Suprapubic skin (tissue), 3 donors: ENCODE results near the gene SUMF1.

Source experiments
- EP300 ChIP-seq: sonication (generic); formaldehyde crosslinking; IDR thresholded peaks from one replicate; pipeline ENCODE4 v1.6.1; 2017; ENCODE audit warnings: antibody characterized with exemption
- POLR2A ChIP-seq, 2 donors: fragments of 450-650 bp; IDR thresholded peaks; one replicate each; pipeline ENCODE4 v1.6.1; 2017; ENCODE audit warnings: antibody characterized with exemption in 2 of 2, mild to moderate bottlenecking in 2 of 2, moderate library complexity in 2 of 2
- TF ChIP-seq, protein P1 (sequence below), 2 donors: fragments of 200-600 bp in 1 of 2; fragments of 450-650 bp in 1 of 2; sonication (generic) in 1 of 2; IDR thresholded peaks; one replicate each; pipeline ENCODE4 v1.5.1; 2016 to 2019; ENCODE audit warnings: antibody characterized with exemption in 2 of 2, mild to moderate bottlenecking in 1 of 2, moderate library complexity in 1 of 2

- TF ChIP-seq, protein P1, sequence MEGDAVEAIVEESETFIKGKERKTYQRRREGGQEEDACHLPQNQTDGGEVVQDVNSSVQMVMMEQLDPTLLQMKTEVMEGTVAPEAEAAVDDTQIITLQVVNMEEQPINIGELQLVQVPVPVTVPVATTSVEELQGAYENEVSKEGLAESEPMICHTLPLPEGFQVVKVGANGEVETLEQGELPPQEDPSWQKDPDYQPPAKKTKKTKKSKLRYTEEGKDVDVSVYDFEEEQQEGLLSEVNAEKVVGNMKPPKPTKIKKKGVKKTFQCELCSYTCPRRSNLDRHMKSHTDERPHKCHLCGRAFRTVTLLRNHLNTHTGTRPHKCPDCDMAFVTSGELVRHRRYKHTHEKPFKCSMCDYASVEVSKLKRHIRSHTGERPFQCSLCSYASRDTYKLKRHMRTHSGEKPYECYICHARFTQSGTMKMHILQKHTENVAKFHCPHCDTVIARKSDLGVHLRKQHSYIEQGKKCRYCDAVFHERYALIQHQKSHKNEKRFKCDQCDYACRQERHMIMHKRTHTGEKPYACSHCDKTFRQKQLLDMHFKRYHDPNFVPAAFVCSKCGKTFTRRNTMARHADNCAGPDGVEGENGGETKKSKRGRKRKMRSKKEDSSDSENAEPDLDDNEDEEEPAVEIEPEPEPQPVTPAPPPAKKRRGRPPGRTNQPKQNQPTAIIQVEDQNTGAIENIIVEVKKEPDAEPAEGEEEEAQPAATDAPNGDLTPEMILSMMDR (IDR thresholded peaks at IDR 0.05), result no peak
- no peak for TF ChIP-seq POLR2A (IDR thresholded peaks at IDR 0.05)
- TF ChIP-seq EP300, result no peak
Observed at GRCh38 chr3:4419386-4419785, 47.7 kb downstream of the SUMF1 start.
